ENCODE data around the gene GPC6.

GPC6 gene

GRCh38 chr13:93231867-93232266 lies 5.3 kb downstream of the GPC6 start:
- no peak for DNase-seq

DNA sequence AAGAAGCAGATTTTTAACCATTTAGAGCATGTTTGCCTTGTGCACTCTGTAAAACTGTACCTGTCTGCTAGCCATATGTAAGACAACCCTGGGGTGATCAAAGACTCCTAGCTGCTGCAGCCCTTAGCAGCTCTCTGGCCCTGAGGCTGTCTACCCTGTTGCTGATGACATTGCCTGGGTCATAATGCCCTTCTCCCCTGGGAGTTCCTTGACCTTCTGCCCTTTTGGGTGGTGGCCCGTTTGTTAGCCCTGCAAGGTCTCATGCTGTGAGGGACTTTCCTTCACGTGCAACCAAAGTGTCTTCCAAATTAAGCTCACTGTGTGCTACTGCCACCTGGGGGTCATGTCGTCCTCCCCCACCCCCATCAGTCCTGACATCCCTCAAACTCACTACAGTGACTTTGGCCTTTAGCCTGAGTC lies 7.4 kb downstream of the GPC6 start:
- DNase-seq: no peak

GRCh38 chr13:93234459-93234858 lies 7.9 kb downstream of the GPC6 start:
- DNase-seq: no peak

GRCh38 chr13:93235258-93236015 lies 8.8 kb downstream of the GPC6 start:
- DNase-seq: no peak

DNA sequence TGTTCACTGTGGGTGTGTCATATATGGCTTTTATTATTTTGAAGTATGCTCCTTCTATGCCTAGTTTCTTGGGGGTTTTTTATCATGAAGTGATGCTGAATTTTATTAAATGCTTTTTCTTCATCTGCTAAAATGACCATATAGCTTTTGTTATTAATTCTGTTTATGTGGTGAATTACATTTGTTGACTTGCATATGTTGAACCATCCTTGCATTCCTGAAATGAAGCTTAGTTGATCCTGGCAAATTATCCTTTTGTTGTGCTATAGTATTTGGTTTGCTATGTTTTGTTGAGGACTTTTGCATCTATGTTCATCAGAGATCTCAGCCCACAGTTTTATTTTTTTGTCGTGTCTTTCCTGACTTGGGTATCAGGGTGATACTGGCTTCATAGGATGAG lies 12.1 kb downstream of the GPC6 start:
- no peak for DNase-seq

DNA sequence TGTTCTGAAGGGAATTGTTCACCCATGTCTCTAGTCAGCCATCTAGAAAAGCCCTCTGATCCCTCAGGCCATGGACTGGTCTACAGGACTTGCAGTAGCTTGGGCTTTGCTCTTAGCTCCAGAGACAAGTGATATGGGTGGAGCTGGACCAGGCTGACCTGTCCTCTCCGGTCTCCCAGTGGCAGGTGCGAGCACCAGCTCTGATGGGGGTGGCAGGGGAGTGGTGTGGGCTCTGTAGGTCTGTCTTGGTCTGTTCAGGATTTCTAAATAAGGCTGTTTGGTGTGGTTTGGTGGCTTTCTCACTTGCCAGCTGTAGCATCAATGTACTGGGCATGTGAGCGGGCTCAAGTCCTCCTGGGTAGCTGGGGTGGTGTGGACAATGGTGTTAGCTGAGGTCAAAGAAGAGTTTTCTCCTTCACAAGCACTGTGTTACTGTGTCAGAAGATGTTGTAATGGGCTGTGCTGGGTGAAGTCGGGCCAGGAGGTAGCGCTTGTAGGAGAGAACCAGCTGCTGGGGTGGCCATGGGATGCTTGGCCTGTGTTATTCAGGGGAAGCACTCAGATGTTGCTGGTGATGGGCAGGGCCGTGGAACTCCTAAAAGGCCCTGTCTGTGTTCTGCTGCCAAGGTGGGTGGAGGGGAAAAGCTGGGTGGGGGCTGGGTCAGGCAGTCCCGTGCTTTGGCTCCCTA lies 16.9 kb downstream of the GPC6 start:
- no peak for DNase-seq

DNA sequence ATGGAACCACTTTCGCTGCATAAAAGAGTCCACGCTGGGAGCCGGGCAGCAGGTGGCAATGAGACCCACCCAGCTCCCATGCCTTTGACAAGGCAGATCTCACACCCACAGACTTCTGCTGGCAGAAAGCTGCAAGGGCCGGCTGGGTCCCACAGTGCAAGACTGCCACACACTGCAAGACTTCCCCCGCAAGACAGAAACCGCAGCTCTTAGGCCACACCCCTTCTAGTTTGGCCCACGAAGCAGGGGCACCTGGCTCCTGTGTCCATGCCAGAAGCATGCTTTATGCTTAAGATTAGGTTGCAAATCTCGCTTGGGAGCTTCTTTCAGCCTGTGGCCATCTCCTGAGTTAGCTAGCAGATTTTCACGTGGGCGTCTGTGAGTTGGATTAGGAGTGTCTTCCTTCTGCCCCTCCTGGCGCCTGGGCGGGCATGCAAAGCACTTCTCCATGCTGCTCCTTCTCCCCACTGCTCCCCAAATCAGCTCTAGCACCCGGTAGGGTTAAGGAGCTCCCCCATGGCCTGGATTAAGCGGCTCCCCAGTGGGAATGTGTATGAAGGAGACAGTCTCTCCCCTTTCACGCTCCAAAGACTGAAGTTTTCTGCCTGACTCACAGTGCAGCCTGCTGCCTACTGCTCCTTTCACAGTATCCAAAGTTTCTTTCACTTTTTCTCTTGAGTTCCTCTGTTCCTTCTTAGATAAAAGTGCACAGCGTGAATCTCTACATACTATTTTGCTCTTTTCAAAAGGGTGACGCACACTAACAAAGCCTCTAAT lies 17.7 kb downstream of the GPC6 start:
- no peak for DNase-seq

GRCh38 chr13:93244918-93245280 lies 18.3 kb downstream of the GPC6 start:
- DNase-seq: no peak

DNA sequence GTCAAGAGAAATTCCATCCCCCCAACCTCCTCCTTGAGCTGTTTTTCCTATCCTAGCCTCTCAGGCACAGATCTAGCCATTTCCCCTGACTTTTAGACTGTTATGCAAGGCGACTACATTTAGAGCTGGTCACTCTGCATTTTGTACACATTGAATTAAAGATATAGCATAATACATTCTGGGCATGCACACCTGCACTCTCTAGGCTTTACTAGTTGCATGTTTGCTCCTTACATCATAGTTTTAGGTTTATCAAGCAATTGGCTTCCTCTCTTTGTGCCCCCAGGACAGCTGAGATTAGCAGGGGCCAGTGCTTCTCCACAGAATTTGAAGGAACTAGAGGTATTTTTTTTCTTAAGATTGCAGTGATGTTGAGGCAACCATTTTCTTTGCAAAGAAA lies 19.5 kb downstream of the GPC6 start:
- DNase-seq: no peak

GRCh38 chr13:93248627-93249047 lies 22.0 kb downstream of the GPC6 start:
- DNase-seq: no peak

DNA sequence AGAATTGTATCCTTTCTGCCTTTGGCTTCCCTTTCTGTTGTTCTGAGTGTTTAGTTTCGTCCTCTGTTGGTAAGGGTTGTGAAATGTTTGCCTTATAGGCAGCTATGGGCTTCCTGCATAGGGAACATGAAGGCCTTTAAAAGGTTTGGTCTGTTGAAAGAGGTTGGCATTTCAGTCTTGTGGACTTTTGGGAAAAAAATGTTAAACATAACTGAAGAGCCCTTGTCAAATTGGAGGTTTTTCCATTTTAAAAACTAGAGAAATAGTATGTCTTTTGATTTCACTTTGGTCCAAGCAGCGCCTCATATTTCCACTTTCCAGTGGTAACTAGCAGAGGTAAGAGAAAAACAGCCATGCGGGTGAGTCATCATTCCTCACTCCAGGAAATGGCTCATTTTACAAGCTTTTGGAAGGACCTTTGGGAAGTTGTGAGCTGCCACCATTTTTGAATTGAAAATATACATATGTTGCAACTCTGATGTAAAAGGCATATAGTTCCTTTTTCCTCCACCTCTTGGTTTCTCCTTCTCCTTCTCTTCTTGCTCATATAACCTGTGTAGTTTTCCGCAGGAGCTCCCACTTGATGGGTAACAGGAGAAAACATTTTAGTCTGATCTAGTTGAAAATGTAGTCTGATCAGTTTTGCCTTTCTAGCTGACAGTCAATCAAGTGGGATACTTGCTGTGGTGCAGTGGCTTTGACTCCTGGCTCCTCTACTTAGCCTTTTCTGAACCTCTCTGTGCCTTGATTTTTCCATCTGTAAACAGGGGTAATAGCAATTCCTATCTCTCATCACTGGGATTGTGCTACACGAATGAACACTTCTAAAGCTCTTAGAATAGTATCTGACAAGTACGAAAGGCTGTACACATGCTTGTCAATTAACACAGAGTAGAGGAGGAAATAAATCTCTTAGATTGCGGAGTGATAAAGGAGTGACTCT lies 23.0 kb downstream of the GPC6 start:
- no peak for DNase-seq

DNA sequence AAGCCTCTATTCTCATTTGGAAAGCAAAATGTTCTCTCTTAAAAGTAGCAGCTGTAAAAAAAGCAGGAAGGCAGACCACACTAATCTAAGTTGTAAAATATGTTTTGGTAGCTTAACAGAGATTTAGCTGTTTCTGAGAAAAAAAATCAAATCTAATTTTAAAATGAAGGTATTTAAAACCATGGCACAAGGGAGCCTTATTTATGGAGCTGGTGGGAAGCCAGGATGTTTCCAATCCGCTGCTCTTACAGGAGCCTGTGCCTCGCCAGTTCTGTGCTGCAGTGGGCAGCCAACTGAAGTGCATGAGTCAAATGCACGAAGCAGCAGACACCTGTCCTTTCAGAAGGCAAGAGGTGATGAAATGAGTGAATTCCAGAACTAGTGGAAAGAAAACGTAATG lies 28.2 kb downstream of the GPC6 start:
- DNase-seq: no peak

DNA sequence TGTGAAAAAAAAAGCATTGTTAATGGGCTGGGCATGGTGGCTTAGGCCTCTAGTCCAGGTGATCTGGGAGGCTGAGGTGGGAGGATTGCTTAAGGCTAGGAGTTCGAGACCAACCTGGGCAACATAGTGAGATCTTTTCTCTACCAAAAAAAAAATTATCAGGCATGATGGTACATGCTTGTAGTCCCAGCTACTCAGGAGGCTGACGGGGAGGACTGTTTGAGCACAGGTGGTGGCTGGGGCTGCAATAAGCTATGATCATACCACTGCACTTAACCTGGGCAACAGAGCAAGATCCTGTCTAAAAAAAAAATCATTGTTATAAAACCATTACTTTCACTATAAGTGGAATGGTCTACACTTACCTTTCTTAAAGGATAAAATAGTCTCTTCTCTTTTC lies 30.4 kb downstream of the GPC6 start:
- no peak for DNase-seq

GRCh38 chr13:93259527-93260080 lies 33.0 kb downstream of the GPC6 start:
- DNase-seq: no peak

GRCh38 chr13:93260591-93260990 lies 34.0 kb downstream of the GPC6 start:
- DNase-seq: no peak

DNA sequence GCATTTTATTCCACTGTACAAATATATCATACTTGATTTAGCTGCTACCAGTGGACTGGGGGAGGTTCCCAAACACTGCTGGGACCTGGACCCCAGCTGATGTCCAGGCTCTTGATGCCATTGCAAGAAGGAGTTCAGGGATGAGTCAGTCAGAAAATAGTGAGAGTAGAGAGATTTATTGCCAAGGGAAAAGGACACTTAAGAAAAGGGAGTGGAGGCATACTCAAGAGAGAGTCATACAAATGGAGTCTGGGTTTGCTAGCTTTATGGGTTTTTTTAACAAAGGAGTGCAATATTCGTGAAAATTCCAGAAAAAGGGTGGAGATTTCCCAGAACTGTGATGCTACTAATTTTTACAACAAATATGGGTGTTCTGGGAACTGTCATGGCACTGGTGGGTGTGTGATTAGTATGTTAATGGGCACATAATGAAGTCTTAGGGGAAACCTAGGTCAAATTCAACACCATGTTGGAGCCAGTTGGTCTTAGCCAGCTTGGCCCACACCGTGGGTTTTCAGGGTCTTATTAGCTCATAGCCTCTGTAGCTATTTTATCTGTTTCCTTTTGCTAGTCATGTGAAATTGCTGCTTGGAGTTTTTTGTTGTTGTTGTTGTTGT lies 36.2 kb downstream of the GPC6 start:
- DNase-seq: no peak

DNA sequence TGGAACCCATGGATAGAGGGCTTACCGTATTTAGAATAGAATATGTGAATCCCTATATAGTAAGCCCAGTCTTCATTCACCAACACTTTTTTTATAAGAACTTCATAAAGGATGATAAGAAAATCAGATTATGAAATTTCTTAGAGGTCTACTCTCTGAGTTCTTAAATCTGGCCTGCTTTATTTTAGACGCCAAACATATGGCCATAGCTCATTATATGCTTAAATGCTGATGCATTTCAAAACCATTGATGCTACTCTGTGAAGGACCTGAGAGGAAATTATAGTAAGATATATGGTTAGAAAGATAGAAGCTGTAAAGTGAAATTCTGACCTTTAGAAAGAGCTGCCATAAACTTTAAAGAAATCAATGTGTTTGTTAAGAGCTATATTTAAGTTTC lies 38.3 kb downstream of the GPC6 start:
- DNase-seq: no peak

GRCh38 chr13:93265800-93266199 lies 39.2 kb downstream of the GPC6 start:
- DNase-seq: no peak

DNA sequence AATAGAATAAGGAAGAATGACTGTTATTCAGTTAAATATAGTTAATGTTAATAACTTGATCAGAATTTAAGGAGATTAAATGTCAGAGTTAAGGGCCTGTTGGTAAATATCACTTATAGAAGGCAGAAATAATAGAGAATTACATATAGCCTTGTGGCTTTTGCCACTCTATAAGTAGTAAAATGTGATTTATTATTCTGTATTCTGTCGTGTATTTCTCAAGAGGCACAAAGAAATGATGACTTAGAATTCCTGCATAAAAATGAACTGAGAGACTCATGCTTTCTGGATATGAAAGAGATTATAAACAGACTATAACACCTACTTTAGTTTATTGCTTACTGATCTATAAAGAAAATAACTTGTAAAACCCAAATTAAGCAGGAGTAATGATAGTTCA lies 40.1 kb downstream of the GPC6 start:
- no peak for DNase-seq

DNA sequence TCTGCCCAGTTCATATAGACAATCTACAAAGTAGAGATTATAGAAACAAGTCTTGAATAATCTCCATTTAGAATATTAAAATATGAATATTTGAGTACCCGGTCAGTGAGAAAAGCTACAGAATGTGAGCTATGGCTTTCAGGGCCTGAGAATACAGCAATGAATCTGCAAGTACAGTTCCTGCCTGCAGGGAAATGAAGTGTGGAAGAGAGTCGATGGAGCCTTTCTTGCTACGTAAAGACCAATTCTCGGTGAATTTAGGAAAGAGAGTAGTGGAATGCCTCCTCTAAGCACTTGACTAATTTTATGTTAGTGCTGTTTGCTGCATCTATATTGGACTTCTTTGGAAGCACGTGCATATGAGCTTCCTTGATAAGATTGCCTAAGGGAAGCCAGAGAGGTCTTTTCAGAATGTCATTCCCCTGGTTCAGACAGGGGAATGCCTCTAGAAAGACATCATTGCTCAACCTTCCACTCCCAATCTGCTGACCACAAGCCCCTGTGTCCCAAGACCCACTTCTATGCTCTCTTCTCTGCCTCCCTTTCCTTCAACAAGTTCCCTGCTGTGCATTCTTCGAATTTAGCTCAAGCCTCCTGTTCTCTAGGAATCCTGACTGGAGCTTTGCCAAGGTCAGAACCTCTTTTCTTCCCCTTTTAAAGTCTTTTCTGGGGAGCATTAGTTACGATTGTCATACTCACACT lies 41.9 kb downstream of the GPC6 start:
- DNase-seq: no peak
